Left hindlimb (tissue), 1 donor: Measurements from ENCODE around the gene FAM76A.
"Not testable (repeated sequence)": the region's sequence is repeated elsewhere in the genome, so short reads cannot be mapped to it uniquely, and the experiment has no call there.

ENCODE experiments used
- DNase-seq: peaks from one replicate; pipeline ENCODE4 v3.0.0-alpha.2; 2018

FAM76A gene

DNA sequence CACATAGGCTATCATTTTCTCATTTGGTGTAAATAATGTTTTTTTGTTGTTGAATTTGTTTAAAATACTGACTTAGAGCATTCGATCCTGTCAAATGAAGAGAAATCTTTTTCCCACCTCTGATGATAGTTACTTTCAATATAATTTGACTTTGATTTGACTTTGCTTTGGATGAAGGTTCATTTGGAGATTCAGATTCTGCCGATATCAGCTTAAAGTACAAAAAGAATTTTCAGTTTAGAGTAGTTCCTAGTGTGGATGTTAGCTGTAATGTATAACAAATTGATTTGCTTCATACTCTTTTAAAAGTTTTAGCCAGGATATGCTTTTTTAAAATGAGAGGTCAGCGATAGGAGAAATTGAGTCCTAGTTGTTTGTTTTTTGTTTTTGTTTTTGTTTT, 57.2 kb downstream of the FAM76A start:
- DNase-seq, result no peak

DNA sequence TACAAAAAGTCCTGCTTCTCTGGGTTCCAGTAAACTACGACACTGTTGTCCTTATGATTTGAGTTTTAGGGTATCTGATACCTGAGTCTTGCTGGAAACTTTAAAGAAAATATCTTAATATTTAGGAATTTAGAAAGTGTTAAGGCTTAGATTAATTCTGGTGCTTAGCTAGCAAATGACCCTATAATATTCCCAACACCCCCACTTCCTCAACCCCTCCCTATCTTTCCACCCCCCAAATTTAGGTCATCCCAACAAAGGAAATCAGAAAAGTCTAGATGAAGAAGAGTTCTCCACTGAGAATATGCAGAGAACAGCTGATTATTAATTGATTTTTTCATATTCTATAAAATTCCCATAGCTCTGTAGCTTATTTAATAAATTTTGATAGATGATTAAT, 58.9 kb downstream of the FAM76A start:
- no peak for DNase-seq

DNA sequence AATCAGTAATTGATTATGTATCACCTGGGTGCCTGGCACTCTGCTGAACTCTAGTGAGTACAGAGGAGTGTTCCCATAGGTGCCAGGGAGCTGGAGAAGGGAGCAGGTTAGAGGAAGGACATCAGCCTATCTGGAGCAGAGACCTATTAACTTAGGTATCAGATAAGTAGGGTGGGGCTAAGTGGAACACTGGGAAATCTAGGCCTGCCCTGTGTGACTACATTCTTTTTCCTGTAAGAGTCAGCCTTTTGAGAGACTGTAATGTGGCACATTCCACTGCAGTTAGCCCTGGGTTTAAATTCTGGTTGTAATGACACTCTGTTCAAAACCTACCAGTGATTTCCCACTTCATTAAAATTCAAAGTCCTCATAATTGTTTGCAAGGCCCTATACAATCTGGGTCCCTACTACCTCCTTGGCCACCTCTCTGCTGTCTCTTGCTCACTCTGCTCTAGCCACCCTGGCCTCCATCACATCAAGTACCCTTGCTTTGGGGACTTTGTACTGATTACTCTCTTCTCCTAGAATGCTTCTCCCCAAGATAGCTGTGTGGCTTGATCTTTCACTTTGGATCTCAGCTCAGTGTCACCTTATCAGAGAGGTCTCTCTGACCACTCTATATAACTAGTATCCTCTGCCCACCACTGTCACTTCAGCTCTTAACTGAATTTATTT, 60.2 kb downstream of the FAM76A start:
- no peak for DNase-seq

DNA sequence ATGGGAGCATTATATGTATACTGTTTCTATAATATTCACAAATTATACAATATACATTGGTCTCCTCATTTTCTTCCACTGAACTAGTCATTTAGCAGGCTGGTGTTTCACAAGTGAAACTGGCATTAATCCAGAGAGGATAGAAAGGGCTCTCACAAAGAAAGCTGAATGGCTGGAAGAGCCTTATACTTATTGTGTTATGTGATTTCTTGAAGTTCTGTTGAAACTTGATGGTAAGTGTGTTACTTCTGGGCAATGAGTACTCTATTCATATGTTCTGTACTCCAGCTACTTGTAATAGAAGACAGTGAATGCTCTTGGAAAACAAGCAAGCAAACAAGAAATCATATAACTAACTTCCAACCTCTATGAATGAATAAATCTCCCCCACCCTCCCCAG, 62.1 kb downstream of the FAM76A start:
- no peak for DNase-seq

DNA sequence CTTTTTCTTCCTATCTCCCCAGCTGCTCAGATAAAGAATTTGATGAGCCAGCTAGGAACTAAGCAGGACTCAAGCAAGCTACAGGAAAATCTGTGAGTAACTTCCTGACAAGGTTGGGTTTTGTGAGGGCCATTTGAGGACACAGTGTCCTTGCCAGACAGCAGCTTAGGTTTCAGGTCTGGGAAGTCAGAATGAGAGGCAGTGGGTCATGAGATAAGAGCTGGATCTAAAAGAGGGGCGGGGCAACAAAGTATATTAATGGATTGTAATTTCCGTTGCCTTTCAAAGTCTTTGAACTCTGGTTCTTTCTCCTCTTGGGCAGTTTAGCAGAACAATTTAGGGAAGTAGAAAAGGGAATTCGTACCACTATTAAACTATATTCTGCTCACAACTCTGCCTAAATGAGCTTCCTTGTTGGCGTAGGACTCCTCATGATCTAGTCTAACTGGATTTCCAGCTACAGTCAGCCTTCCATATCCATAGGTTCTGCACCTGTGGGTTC, 63.8 kb downstream of the FAM76A start:
- no peak for DNase-seq

DNA sequence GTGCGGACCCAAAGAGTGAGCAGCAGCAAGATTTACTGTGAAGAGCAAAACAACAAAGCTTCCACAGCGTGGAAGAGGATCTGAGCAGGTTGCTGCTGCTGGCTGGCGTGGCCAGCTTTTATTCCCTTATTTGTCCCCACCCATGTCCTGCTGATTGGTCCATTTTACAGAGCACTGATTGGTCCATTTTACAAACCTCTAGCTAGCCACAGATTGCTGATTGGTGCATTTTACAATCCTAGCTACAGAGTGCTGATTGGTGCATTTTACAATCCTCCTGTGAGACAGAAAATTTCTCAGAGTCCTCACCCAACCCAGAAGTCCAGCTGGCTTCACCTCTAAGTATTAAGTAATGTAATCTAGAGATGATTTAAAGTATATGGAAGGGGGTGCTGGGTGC, 64.5 kb downstream of the FAM76A start:
- DNase-seq, result not testable (repeated sequence)

DNA sequence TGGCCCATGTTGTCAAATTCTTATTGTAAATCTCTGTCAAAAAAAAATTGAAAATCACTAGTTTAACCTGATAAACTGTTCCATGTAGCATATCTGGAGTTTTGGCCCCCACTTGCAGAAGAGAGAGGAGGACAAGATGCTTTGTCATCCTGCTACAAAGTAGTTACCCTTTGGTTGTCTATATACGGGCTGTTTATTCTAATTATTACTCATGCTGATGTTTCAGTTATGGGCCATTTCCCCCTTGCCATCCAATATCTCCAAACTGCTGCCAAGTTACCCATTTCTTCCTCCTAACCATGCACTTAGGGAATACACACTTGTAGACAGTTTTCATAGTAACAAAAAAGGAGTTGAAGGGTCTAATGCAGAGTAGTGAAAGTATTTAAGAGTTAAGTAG, 69.8 kb downstream of the FAM76A start:
- no peak for DNase-seq

DNA sequence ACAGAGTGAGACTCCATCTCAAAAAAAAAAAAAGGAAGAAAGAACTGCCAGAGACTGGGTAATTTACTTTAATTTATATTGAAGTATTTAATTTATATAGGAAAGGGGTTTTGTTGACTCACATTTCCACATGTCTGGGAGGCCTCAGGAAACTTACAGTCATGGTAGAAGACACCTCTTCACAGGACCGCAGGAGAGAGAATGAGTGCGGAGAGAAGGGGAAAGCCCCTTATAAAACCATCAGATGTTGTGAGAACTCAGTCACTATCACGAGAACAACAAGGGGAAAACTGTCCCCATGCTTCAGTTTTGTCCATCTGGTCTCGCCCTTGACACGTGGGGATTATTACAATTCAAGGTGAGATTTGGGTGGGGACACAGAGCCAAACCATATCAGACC, 79.0 kb downstream of the FAM76A start:
- no peak for DNase-seq

DNA sequence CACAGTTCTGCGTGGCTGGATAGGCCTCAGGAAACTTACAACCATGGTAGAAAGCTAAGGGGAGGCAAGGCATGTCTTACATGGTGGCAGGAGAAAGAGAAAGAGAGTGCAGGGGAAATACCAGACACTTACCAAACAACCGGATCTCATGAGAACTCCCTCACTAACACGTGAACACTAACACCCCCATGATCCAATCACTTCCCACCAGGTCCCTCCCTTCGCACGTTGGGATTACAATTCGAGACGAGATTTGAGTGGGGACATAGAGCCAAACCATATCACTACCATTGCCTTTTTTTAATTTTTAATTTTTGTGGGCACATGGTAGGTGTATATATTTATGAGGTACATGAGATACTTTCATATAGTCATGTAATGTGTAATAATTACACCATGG, 81.0 kb downstream of the FAM76A start:
- DNase-seq, result no peak

DNA sequence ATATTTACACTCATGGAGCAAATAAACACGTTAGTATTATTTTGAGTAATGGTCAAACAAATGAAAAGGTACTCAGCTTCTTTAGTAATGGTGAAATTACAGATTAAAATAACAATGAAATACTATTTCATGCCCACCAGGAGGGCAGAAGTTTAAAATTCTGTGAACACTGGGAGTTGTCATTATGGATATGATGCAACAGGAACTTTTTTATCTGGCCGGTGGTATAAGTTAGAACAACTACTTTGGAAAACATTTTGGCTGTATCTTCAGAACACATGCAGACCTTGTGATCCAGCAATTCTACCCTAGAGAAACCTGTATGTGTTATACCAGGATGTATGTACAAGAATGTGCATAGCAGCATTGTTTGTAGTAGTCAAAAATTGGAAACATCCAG, 81.6 kb downstream of the FAM76A start:
- DNase-seq, result no peak

DNA sequence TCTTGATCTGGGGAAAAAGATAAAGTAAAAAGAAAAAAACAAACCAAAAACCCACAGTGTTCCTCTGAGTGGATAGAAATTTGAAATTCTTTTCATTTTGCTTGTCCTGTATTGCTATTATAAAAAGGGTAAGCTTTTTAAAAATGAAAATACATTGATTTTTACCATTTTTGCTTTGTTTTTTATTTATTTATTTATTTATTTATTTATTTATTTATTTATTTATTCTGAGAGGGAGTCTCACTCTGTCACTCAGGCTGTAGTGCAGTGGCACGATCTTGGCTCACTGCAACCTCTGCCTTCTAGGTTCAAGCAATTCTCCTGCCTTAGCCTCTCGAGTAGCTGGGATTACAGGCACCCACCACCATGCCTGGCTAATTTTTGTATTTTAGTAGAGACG, 82.4 kb downstream of the FAM76A start:
- not testable (repeated sequence) for DNase-seq

DNA sequence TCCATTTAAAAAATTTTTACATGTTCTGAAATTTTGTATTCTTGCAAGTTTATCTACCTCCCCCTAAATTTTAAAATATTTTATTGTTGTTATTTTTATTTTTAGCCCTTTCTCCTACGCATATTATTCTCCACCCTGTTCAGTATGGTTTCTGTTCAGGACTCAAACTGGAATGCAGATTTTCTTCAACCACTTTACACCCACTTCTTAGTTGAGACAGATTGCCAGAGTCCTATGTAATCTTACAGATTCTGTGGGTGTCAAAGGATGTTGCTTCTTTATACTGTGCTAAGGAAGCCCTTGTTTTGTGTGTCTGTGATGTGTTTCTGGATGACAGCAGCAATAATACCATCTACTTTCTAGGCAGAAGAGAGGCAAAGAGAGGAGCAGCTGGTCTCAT, 84.1 kb downstream of the FAM76A start:
- no peak for DNase-seq

DNA sequence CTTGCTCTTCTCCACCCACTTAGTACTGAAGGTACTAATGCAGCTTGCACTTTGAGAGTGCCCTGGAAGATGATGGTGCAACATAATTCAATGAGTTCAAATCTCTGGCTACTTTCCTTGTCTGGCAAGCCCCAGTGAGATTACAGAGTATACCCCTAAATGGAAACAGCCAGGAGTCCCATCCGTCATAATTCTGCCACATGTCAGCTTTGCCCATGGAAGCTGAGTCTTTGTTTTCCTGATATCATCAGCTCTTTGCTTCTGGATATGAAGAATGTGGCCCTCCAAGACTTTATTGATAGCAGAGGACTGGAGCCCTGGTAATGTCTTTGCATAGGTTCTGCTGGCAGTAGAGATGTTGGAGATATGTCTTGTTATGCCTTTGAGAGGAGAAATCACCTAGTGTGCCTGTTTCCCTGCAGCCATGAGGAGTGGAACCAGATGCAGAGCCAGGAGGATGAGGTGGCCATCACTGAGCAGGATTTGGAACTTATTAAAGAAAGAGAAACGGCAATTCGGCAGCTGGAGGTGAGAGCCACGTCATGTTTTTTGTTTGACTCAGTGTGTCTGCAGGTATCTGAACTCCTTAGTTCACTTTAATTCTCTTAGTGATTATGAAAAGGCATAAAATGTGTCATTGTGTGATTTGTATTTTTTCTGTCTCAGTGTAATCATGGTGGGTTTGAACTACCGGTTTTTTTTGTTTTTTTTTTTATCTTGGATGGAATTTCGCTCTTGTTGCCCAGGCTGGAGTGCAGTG, 86.2 kb downstream of the FAM76A start:
- no peak for DNase-seq
